ENCODE data around the gene RNF180. TPM values are rescaled to one million over a fixed set of nuclear protein-coding genes. Genes with fewer than 3 reads are reported as not detected.

Gene RNF180
- total RNA-seq, 1 donor from 2014 or later = 11.0 TPM

- intact Hi-C loops (cut with DNase I) = no loop called here
- no peak for ATAC-seq
Observed at GRCh38 chr5:64165160-64165499, 513 bp upstream of the RNF180 start.

GRCh38 chr5:64166201-64166959, 737 bp downstream of the RNF180 start:
- ATAC-seq (peak; percentile 70), DNase-seq (ENCODE audit: missing footprints) (no peak)
- intact Hi-C loops (cut with DNase I) = no loop called here

More at GRCh38 chr5:64165160-64165499, 513 bp upstream of the RNF180 start:
- no peak for DNase-seq (ENCODE audit: missing footprints)

DNA sequence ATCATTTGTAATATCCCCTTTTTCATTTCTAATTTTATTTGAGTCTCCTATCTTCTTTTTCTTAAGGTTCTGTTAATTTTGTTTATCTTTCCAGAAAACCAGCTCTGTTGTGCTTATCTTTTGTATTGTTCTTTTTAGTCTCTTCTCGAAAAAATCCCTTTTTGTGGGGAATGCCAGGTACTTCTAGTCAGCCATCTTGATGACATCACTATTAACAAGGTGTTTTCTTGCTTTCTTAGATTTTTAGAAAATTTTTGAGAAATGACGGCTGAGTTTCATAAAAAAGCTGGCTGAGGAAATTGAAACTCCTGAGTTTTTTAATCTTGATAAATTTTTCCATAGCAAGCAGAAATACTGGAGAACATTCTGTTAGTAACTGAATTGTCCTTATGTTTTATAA, 10.7 kb downstream of the RNF180 start:
- intact Hi-C loops (cut with DNase I) = no loop called here
- DNase-seq (ENCODE audit: missing footprints) = no peak
- ATAC-seq = no peak

DNA sequence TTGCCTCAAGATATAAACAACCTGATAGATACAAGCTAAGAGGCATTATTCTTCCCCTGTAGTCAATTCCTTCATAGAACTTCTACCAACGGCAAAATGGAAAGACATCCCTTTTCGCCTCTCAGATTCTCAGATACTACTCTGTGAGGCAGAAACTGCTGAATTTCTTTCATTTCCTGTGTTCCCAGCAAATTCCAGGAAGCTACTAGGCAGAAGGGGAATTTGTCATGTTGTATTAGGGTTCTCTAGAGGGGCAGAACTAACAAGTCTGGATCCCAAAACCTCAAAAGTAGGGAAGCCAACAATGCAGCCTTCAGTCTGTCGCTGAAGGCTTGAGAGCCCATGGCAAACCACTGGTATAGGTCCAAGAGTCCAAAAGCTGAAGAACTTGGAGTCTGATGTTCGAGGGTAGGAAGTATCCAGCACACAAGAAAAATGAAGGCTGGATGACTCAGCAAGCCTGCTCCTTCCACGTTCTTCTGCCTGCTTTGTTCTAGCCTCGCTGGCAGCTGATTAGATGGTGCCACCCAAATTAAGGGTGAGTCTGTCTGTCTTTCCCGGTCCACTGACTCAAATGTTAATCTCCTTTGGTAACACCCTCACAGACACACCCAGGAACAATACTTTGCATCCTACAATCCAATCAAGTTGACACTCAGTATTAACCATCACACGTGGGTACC, 15.2 kb downstream of the RNF180 start:
- ATAC-seq (peak; percentile 23), DNase-seq (ENCODE audit: missing footprints) (no peak)
- intact Hi-C loops (cut with DNase I) = no loop called here

- no peak for ATAC-seq
- no peak for DNase-seq (ENCODE audit: missing footprints)
- intact Hi-C loops (cut with DNase I) = no loop called here
Observed at GRCh38 chr5:64181440-64181839, 15.8 kb downstream of the RNF180 start.

DNA sequence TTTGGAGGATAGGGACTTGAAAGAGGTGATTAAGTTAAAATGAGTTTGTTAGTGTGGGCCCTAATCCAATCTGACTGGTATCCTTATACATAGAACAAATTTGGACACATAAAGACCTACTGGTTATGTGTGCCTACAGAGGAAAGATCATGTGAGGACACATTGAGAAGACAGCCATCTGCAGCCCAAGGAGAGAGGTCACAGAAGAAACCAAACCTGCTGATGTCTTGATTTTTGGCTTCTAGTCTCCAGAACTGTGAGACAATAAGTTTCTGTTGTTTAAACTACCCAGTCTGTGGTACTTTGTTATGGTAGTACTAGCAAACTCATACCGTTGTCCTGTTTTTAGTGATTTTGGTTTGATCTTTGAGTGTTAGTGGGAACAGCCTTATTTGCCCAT, 18.3 kb downstream of the RNF180 start:
- ATAC-seq (no peak), DNase-seq (ENCODE audit: missing footprints) (no peak)
- intact Hi-C loops (cut with DNase I) = no loop called here

- DNase-seq (ENCODE audit: missing footprints) (no peak), ATAC-seq (no peak)
- intact Hi-C loops (cut with DNase I) = no loop called here
Observed at GRCh38 chr5:64184832-64185231, 19.2 kb downstream of the RNF180 start.

- ATAC-seq = no peak
Observed at GRCh38 chr5:64188776-64189175, 23.1 kb downstream of the RNF180 start.

DNA sequence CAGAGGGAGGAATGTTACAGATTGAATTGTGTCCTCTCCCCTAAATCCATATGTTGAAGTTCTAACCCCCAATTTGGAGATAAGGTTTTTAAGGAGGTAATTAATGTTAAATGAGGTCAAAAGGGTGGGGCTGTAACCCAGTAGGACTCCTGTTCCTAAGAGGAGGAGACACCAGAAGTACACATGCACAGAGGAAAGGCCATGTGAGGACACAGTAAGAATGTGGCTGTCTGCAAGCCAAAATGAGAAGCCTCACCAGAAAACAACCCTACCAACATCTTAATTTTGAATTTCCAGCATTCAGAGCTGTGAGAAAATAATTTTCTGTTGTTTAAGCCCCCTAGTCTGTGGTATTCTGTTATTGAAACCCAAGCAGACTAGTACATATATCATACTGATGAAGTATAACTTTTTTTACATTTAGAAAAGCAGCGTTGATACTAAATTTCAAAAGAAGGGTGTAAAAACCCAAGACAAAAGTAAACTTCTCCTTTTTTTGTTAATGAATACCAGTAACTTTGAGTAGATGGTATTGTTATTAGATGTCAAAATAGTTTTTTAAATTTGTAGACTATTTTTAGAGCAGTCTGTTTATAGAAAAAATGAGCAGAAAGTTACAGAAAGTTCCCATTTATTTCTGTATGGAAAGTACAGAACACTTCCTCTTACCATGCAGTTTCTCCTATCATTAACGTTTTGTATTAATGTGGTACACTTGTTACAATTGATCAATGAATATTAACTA, 25.1 kb downstream of the RNF180 start:
- DNase-seq (ENCODE audit: missing footprints) (no peak), ATAC-seq (no peak)
- intact Hi-C loops (cut with DNase I) = no loop called here

More at GRCh38 chr5:64188776-64189175, 23.1 kb downstream of the RNF180 start:
- intact Hi-C loops (cut with DNase I) = no loop called here
- DNase-seq (ENCODE audit: missing footprints) = no peak

- DNase-seq (ENCODE audit: missing footprints) (no peak), ATAC-seq (no peak)
- intact Hi-C loops (cut with DNase I) = no loop called here
Observed at GRCh38 chr5:64195981-64196380, 30.3 kb downstream of the RNF180 start.

DNA sequence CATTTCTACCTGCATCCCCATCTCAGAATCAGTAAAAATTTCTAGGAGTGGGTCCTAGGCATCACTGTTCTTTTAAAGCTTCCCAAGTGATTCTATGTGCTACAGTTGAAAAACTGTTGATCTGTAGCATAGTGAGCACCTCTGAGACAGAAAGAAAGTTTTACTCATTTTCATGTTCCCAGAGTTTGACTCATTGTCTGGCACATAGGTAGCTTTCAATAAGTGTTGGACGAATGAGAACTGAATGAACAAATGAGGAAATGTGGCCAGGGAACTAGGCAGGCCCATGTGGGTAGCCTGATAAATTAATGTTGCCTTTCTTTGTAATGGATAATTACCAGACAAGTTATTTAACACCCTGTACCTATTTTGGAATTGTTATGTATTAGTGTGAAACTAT, 33.8 kb downstream of the RNF180 start:
- intact Hi-C loops (cut with DNase I) = no loop called here
- no peak for DNase-seq (ENCODE audit: missing footprints)

DNA sequence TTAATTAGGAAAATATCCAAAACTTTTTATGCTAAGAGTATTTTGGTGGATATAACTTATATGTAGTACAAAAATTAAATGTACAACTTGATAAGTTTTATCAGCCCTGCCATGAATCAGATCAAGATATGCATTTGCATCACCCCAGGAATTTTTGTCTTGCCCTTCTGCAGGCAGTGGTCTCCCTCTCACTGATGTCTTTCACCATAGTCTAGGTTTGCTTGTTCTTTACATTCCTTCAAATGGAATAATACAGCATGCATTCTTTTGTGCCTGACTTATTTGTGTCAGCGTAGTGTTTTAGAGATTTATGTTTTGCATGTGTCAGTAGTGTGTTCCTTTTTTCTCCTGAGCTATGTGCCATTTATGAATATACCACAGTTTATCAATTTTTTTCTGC, 36.4 kb downstream of the RNF180 start:
- DNase-seq (ENCODE audit: missing footprints) = no peak
- ATAC-seq = no peak
- intact Hi-C loops (cut with DNase I) = no loop called here

More for the DNA sequence above, 33.8 kb downstream of the RNF180 start:
- ATAC-seq = no peak

DNA sequence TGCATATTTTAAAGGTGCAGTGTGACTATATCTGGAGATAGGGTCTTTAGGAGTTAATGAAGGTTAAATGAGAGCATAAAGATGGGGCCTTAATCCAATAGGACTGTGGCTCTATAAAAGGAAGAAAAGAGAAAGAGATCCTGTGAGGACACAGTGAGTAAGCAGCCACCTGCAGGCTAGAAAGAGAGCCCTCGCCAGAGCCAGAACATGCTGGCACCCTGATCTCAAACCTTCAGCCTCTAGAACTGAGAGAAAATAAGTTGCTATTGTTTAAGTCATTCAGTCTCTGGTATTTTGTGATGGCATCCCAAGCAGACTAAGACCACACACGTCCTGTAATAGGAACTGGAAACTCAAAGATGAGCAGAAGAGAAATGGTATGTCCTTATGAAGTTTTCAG, 41.0 kb downstream of the RNF180 start:
- DNase-seq (ENCODE audit: missing footprints) = no peak
- no peak for ATAC-seq
- intact Hi-C loops (cut with DNase I) = loop anchor here (2.0 kb wide), 1 partner anchor 132 kb away; no protein-coding TSS in a partner anchor

- DNase-seq (ENCODE audit: missing footprints) (no peak), ATAC-seq (no peak)
- intact Hi-C loops (cut with DNase I) = loop anchor here (2.0 kb wide), 2 partner anchors 59 to 133 kb away; no protein-coding TSS in a partner anchor
Observed at GRCh38 chr5:64207978-64208377, 42.3 kb downstream of the RNF180 start.

DNA sequence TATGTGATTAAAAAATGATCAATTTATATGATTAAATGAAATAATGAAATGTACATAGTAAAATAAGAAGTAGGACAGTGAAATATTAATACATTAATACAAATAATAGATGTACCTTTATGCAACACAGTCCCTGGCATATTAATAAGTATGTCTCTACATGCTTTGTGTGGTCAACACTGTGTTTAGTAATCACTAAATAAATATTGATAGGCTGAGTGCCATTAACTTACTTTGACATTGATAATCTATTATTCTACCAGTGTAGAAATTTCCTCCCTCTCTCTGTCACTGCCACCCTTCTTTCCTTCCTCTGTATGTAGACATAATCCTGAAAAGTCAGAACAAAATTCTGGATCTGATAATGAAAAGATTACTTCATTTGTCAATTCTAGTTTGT, 43.7 kb downstream of the RNF180 start:
- ATAC-seq = no peak
- DNase-seq (ENCODE audit: missing footprints) = no peak
- intact Hi-C loops (cut with DNase I) = loop anchor here (2.0 kb wide), 1 partner anchor 61 kb away; no protein-coding TSS in a partner anchor

GRCh38 chr5:64210866-64211265, 45.2 kb downstream of the RNF180 start:
- no peak for DNase-seq (ENCODE audit: missing footprints)
- no peak for ATAC-seq
- intact Hi-C loops (cut with DNase I) = no loop called here

DNA sequence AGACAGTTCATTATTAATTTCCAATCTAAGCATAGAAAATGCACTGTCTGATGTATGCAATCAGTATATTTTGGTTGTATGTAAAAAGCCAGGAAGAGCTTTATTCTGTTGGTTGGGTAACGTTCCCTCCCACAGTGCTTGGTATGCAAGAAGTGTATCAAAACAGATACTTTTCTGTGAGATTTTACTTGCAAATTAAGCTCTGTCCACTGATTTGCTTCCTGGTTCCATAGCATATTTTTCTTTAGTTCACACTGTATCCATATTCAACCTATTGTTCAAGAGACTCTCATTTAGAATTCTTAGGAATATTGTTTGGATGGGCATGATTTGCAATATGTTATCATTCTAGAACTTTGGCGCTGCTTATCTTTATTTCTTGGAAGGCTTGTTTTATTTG, 47.4 kb downstream of the RNF180 start:
- ATAC-seq = no peak
- no peak for DNase-seq (ENCODE audit: missing footprints)
- intact Hi-C loops (cut with DNase I) = no loop called here

DNA sequence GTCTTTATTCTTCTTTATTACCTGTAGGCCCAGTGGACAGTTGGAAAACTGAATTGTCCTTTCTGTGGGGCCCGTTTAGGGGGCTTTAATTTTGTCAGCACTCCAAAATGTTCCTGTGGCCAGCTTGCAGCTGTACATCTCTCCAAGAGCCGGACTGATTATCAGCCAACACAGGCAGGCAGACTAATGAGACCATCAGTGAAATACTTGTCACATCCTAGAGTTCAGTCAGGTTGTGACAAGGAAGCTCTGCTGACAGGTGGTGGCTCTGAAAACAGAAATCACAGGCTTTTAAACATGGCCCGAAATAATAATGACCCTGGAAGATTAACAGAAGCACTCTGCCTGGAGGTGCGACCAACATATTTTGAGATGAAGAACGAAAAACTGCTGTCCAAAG, 47.9 kb downstream of the RNF180 start:
- intact Hi-C loops (cut with DNase I) = no loop called here
- ATAC-seq (peak; percentile 46), DNase-seq (ENCODE audit: missing footprints) (no peak)

DNA sequence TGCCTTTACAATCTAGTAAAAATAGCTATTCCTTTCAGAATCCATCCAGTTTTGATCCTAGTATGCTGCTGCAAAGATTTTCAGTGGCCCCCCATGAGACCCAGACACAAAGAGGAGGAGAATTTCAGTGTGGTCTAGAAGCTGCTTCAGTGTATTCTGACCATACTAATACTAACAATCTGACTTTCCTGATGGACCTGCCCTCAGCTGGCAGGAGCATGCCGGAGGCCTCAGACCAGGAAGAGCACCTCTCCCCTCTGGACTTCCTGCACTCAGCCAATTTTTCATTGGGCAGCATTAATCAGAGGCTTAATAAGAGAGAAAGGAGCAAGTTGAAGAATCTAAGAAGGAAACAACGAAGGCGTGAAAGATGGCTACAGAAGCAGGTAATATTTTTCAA, 48.5 kb downstream of the RNF180 start:
- intact Hi-C loops (cut with DNase I) = no loop called here
- no peak for ATAC-seq
- DNase-seq (ENCODE audit: missing footprints) = no peak

DNA sequence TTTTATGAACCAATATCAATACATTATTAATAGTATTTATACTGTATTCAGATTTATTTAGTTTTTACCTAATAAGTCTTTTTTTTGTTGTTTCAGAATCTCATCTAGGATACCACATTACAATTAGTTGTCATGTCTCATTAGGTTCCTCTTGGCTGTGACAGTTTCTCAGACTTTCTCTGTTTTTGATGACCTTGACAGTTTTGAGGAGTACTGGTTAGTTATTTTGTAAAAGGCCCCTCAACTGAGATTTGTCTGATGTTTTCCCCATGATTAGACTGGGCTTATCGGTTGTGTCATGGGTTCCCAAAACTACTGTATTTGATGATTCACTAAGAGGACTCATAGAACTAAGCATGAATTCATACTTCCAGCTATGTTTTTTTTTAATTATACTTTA, 56.3 kb downstream of the RNF180 start:
- no peak for DNase-seq (ENCODE audit: missing footprints)
- intact Hi-C loops (cut with DNase I) = no loop called here
- ATAC-seq = no peak
